Measurements from ENCODE around the gene HACD4.

DNA sequence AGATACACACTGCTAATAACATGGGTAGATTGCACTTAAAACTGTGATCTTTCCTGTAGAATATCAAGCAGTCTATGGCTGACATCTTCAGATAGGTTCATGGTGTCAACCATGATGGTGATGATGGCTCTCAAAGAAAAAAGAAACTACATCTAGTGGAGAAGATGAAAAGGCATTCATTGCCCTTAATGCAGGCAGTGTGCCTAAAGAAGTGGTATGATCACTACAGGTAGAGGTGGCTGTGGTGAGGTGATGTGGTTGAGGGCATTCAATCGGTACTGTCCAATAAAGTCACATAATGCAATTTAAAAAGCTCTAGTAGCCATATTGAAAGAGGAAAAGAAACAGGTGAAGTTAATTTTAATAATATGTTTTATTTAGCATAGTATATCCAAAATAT, 49.4 kb upstream of the HACD4 start:
- TF ChIP-seq, protein P1, sequence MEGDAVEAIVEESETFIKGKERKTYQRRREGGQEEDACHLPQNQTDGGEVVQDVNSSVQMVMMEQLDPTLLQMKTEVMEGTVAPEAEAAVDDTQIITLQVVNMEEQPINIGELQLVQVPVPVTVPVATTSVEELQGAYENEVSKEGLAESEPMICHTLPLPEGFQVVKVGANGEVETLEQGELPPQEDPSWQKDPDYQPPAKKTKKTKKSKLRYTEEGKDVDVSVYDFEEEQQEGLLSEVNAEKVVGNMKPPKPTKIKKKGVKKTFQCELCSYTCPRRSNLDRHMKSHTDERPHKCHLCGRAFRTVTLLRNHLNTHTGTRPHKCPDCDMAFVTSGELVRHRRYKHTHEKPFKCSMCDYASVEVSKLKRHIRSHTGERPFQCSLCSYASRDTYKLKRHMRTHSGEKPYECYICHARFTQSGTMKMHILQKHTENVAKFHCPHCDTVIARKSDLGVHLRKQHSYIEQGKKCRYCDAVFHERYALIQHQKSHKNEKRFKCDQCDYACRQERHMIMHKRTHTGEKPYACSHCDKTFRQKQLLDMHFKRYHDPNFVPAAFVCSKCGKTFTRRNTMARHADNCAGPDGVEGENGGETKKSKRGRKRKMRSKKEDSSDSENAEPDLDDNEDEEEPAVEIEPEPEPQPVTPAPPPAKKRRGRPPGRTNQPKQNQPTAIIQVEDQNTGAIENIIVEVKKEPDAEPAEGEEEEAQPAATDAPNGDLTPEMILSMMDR (IDR thresholded peaks at IDR 0.05; ENCODE audit: low read length) = no peak
- no peak for TF ChIP-seq EZH2 (optimal IDR thresholded peaks at IDR 0.05; ENCODE audit: low read depth, low read length)
- no peak for TF ChIP-seq EZH2phosphoT487 (IDR thresholded peaks at IDR 0.05; ENCODE audit: low read length)

Measured in MM.1S (cell line).